Spinal cord (tissue), 10 donors: ENCODE data around the gene CRHR2. TPM values are rescaled to one million over a fixed set of nuclear protein-coding genes. Genes with fewer than 3 reads are reported as not detected.

Experiments used
- DNase-seq, 6 donors: peaks; one replicate each; pipeline versions ENCODE4 v3.0.0 to v3.0.0-alpha.2; 2013 to 2015; ENCODE audit warnings: low spot score in 6 of 6, low read depth in 4 of 6
- H3K27ac ChIP-seq: one replicate; pipeline ENCODE4 v1.5.1; 2013; ENCODE audit warnings: low read depth, low read length, control low read depth
- H3K27me3 ChIP-seq: one replicate; pipeline ENCODE4 v1.6.1; 2013; ENCODE audit warnings: low read length; ENCODE audit not compliant: control insufficient read depth, insufficient read depth
- H3K36me3 ChIP-seq: one replicate; pipeline ENCODE4 v1.6.1; 2013; ENCODE audit warnings: low read length; ENCODE audit not compliant: control insufficient read depth, insufficient read depth
- H3K4me1 ChIP-seq: one replicate; pipeline ENCODE4 v1.6.1; 2013; ENCODE audit warnings: low read length; ENCODE audit not compliant: control insufficient read depth, insufficient read depth
- H3K4me3 ChIP-seq: one replicate; pipeline ENCODE4 v1.5.1; 2013; ENCODE audit warnings: low read depth, low read length, control low read depth
- H3K9me3 ChIP-seq: one replicate; pipeline ENCODE4 v1.6.1; 2013; ENCODE audit warnings: low read length; ENCODE audit not compliant: control insufficient read depth, insufficient read depth
- WGBS: methylation state at CpG from one replicate; pipeline ENCODE4 v1.1.5; 2013; ENCODE audit warnings: missing lambda C conversion rate; ENCODE audit not compliant: insufficient coverage; 5-methylcytosine and 5-hydroxymethylcytosine counted together
- polyA plus RNA-seq, 2 donors: library from polyadenylated mRNA; unstranded; fragments of 120-200 nt; gene quantifications; one replicate each; pipeline ENCODE4 v1.2.1, GENCODE V29; 2013; ENCODE audit not compliant: insufficient read length in 2 of 2
- total RNA-seq, 2 donors: library from RNA; depleted of rRNA in 1 of 2; stranded (reverse); fragments of 120-200 nt in 1 of 2; fragments of >200 nt in 1 of 2; gene quantifications; one replicate each; pipeline versions ENCODE4 v1.2.3 to v1.2.4, GENCODE V29; 2013 to 2014
- donor health status: healthy.

CRHR2 gene
- total and polyA plus RNA-seq, 4 donors = 0.89 to 2.6 (median 2.0) TPM

- Histone ChIP-seq H3K27ac (no peak overlapping the region), H3K4me1 (no peaks in the 10 kb centered on the region), H3K4me3 (no peak overlapping the region), H3K27me3 (no peaks in the 10 kb centered on the region), H3K36me3 (no peaks in the 10 kb centered on the region), H3K9me3 (no peaks in the 10 kb centered on the region)
- no peak for DNase-seq
- 82% methylated on average over 2 of the region's 4 CpGs for WGBS
Observed at GRCh38 chr7:30708412-30708811, 26.2 kb upstream of the CRHR2 start.

GRCh38 chr7:30707391-30708357, 25.4 kb upstream of the CRHR2 start:
- 73% methylated on average over 13 of the region's 16 CpGs for WGBS
- Histone ChIP-seq H3K4me1 (no peaks in the 10 kb centered on the region), H3K4me3 (no peak overlapping the region), H3K9me3 (no peaks in the 10 kb centered on the region), H3K27ac (no peak overlapping the region), H3K27me3 (no peaks in the 10 kb centered on the region), H3K36me3 (no peaks in the 10 kb centered on the region)
- DNase-seq = no peak

- H3K4me3 ChIP-seq = no peak overlapping the region
- no peaks in the 10 kb centered on the region for H3K9me3 ChIP-seq
- H3K27ac ChIP-seq = no peak overlapping the region
- H3K27me3 ChIP-seq = no peaks in the 10 kb centered on the region
- no peaks in the 10 kb centered on the region for H3K36me3 ChIP-seq
- no peak for DNase-seq
- H3K4me1 ChIP-seq = no peaks in the 10 kb centered on the region
- WGBS = 77% methylated on average over 6 of the region's 6 CpGs
Observed at GRCh38 chr7:30706908-30707307, 24.7 kb upstream of the CRHR2 start.

- Histone ChIP-seq H3K27ac (no peak overlapping the region), H3K9me3 (no peaks in the 10 kb centered on the region), H3K4me1 (no peaks in the 10 kb centered on the region), H3K27me3 (no peaks in the 10 kb centered on the region), H3K36me3 (no peaks in the 10 kb centered on the region), H3K4me3 (no peak overlapping the region)
- 94% methylated on average over 6 of the region's 6 CpGs for WGBS
- DNase-seq = no peak
Observed at GRCh38 chr7:30706316-30706715, 24.1 kb upstream of the CRHR2 start.

- WGBS = 69% methylated on average over 8 of the region's 13 CpGs
- no peak for DNase-seq
- H3K9me3 ChIP-seq = no peaks in the 10 kb centered on the region
- no peaks in the 10 kb centered on the region for H3K4me1 ChIP-seq
- H3K27me3 ChIP-seq = no peaks in the 10 kb centered on the region
- H3K4me3 ChIP-seq = no peak overlapping the region
- no peak overlapping the region for H3K27ac ChIP-seq
- H3K36me3 ChIP-seq = no peaks in the 10 kb centered on the region
Observed at GRCh38 chr7:30705596-30705995, 23.3 kb upstream of the CRHR2 start.

- H3K4me3 ChIP-seq = no peak overlapping the region
- no peak overlapping the region for H3K27ac ChIP-seq
- no peaks in the 10 kb centered on the region for H3K36me3 ChIP-seq
- H3K27me3 ChIP-seq = no peaks in the 10 kb centered on the region
- DNase-seq = no peak
- H3K9me3 ChIP-seq = no peaks in the 10 kb centered on the region
- no peaks in the 10 kb centered on the region for H3K4me1 ChIP-seq
- 75% methylated on average over 7 of the region's 8 CpGs for WGBS
Observed at GRCh38 chr7:30705008-30705407, 22.8 kb upstream of the CRHR2 start.

- no peak overlapping the region for H3K27ac ChIP-seq
- 90% methylated on average over 1 of the region's 4 CpGs for WGBS
- H3K36me3 ChIP-seq = no peaks in the 10 kb centered on the region
- no peaks in the 10 kb centered on the region for H3K27me3 ChIP-seq
- no peaks in the 10 kb centered on the region for H3K4me1 ChIP-seq
- H3K9me3 ChIP-seq = no peaks in the 10 kb centered on the region
- H3K4me3 ChIP-seq = no peak overlapping the region
- no peak for DNase-seq
Observed at GRCh38 chr7:30703756-30704155, 21.5 kb upstream of the CRHR2 start.

GRCh38 chr7:30702200-30702599, 19.9 kb upstream of the CRHR2 start:
- Histone ChIP-seq H3K4me1 (no peaks in the 10 kb centered on the region), H3K36me3 (no peaks in the 10 kb centered on the region), H3K27me3 (no peaks in the 10 kb centered on the region), H3K9me3 (no peaks in the 10 kb centered on the region), H3K4me3 (no peak overlapping the region), H3K27ac (no peak overlapping the region)
- WGBS = 86% methylated on average over 1 of the region's 1 CpG
- no peak for DNase-seq

- WGBS = 77% methylated on average over 3 of the region's 3 CpGs
- Histone ChIP-seq H3K9me3 (no peaks in the 10 kb centered on the region), H3K4me3 (no peak overlapping the region), H3K27ac (no peak overlapping the region), H3K36me3 (no peaks in the 10 kb centered on the region), H3K4me1 (no peaks in the 10 kb centered on the region), H3K27me3 (no peaks in the 10 kb centered on the region)
- DNase-seq = no peak
Observed at GRCh38 chr7:30700941-30701340, 18.7 kb upstream of the CRHR2 start.
